Tibial artery (tissue), 4 donors: ENCODE data around the gene CSMD2.

Experiments
- DNase-seq, 2 donors: peaks; one replicate each; pipeline ENCODE4 v3.0.0-alpha.2; 2019
- H3K27ac ChIP-seq, 2 donors: fragments of 200-600 bp; sonication (generic) in 1 of 2; 1 replicate in 1 of 2; 2 replicates in 1 of 2; pipeline ENCODE4 v1.5.1; 2018 to 2019; ENCODE audit warnings: mild to moderate bottlenecking in 1 of 2
- H3K27me3 ChIP-seq, 2 donors: fragments of 200-600 bp; sonication (generic) in 1 of 2; one replicate each; pipeline versions ENCODE4 v1.5.1 to v1.6.0; 2016 to 2019
- H3K36me3 ChIP-seq, 3 donors: fragments of 200-600 bp; sonication (generic) in 2 of 3; one replicate each; pipeline ENCODE4 v1.5.1; 2016 to 2019; ENCODE audit warnings: mild to moderate bottlenecking in 2 of 3
- H3K4me1 ChIP-seq, 4 donors: fragments of 200-600 bp; sonication (generic) in 2 of 4; 1 replicate in 3 of 4; 2 replicates in 1 of 4; pipeline ENCODE4 v1.5.1; 2016 to 2019
- H3K4me3 ChIP-seq, 2 donors: fragments of 200-600 bp; sonication (generic) in 1 of 2; 1 replicate in 1 of 2; 2 replicates in 1 of 2; pipeline ENCODE4 v1.5.1; 2018 to 2019; ENCODE audit warnings: mild to moderate bottlenecking in 2 of 2
- H3K9me3 ChIP-seq, 3 donors: fragments of 200-600 bp; sonication (generic) in 1 of 3; one replicate each; pipeline ENCODE4 v1.5.1; 2016 to 2019
- intact Hi-C: fragments of 100-400 bp; cut with DNase I; formaldehyde crosslinking; loops from one replicate; pipeline ENCODE4 v1.15.0; 2023; ENCODE audit warnings: low total_unique reads
- TF ChIP-seq, protein P1 (sequence below), 2 experiments: fragments of 200-600 bp in 1 of 2; fragments of 450-650 bp in 1 of 2; IDR thresholded peaks; one replicate each; pipeline ENCODE4 v1.5.1; 2017 to 2019; ENCODE audit warnings: antibody characterized with exemption in 2 of 2, mild to moderate bottlenecking in 1 of 2, moderate library complexity in 1 of 2

CSMD2 gene

DNA sequence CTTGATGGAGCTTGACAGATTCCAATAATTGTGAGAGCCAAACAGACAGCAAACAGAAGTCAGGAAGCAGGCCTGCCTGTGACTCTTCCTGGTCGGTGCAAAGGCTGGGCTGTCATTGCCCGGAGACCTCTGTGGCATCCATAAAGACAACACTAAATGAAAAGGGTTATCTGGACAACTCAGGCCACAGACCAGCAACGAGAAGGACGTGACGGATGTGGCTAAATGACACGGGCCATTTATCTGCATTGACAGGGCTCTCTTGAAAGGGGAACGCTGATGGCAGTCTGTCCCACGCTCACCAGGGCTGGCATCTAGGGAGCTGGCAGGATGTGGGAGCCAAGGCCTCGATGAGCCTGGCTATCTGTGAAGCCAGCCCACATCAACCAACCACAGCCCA lies 266.1 kb downstream of the CSMD2 start:
- H3K36me3 ChIP-seq, result no peaks in the 10 kb centered on the region
- no peak overlapping the region for H3K27ac ChIP-seq
- peaks cover 0 to 29% (median 19%) of the 10 kb centered on the region in 4 donors for H3K4me1 ChIP-seq
- no peak overlapping the region for H3K4me3 ChIP-seq
- intact Hi-C loops, result no loop called here
- H3K9me3 ChIP-seq, result no peaks in the 10 kb centered on the region
- no peaks in the 10 kb centered on the region for H3K27me3 ChIP-seq
- no peak for DNase-seq
- TF ChIP-seq, protein P1, sequence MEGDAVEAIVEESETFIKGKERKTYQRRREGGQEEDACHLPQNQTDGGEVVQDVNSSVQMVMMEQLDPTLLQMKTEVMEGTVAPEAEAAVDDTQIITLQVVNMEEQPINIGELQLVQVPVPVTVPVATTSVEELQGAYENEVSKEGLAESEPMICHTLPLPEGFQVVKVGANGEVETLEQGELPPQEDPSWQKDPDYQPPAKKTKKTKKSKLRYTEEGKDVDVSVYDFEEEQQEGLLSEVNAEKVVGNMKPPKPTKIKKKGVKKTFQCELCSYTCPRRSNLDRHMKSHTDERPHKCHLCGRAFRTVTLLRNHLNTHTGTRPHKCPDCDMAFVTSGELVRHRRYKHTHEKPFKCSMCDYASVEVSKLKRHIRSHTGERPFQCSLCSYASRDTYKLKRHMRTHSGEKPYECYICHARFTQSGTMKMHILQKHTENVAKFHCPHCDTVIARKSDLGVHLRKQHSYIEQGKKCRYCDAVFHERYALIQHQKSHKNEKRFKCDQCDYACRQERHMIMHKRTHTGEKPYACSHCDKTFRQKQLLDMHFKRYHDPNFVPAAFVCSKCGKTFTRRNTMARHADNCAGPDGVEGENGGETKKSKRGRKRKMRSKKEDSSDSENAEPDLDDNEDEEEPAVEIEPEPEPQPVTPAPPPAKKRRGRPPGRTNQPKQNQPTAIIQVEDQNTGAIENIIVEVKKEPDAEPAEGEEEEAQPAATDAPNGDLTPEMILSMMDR (IDR thresholded peaks at IDR 0.05), result no peak

DNA sequence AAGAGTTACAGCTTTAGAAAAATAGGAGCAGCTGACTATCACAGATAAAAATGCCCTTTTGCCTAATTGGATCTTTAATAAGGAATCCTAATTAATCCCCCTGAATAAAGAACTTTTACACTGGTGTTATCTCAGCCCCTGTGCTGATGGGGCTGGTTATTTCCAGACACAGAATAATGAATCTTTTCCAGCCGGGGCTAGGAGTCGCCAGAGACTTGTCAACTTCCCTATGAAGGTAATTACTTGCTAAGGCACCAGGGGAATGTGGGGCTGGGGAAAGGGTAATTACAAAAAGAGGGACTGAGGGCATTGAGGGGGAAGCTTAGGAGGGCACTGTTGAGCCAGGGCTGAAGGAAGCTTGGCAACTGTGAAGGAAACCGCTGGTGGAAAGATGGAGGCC lies 266.6 kb downstream of the CSMD2 start:
- intact Hi-C loops, result no loop called here
- Histone ChIP-seq H3K27ac (no peak overlapping the region), H3K27me3 (no peaks in the 10 kb centered on the region), H3K4me1 (peaks cover 0 to 33% (median 22%) of the 10 kb centered on the region in 4 donors), H3K4me3 (no peak overlapping the region), H3K36me3 (no peaks in the 10 kb centered on the region), H3K9me3 (no peaks in the 10 kb centered on the region)
- TF ChIP-seq, protein P1 (IDR thresholded peaks at IDR 0.05), result no peak
- DNase-seq, result no peak

DNA sequence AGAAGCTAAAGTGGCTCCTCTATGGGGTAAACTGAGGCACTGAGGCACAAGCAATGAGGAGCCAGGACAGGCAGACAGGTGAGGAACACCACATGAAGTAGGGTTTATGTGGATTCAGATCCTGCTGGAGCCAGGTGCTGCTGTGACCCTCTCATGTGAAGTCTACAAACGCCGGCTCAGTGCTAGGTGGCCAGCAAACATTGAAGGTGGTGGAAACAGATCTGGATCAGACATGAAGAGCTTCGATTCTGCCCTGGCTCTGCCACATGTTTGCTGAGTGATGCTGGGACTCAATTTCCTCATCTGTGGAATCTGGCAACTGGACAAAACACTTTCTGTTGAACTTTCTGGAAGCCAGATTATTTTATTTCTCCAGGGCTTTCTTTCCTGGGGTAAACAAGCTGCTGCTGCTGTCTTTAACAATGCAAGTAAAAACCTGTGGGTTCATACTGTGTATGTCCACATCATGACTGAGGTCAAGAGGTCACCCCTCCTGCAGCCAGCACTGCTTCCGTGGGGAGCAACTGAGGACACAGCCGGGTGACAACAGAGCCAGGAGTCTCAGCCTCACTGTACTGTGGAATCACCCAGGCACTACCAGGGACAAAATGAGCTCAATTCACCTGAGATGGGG lies 267.8 kb downstream of the CSMD2 start:
- TF ChIP-seq, protein P1 (IDR thresholded peaks at IDR 0.05), result no peak
- no peaks in the 10 kb centered on the region for H3K36me3 ChIP-seq
- intact Hi-C loops, result no loop called here
- H3K4me3 ChIP-seq, result no peak overlapping the region
- H3K9me3 ChIP-seq, result no peaks in the 10 kb centered on the region
- no peak overlapping the region for H3K27ac ChIP-seq
- DNase-seq, result peak in 1 of 2 donors; percentile 31
- H3K27me3 ChIP-seq, result no peaks in the 10 kb centered on the region
- H3K4me1 ChIP-seq, result peaks cover 0 to 32% (median 20%) of the 10 kb centered on the region in 4 donors

DNA sequence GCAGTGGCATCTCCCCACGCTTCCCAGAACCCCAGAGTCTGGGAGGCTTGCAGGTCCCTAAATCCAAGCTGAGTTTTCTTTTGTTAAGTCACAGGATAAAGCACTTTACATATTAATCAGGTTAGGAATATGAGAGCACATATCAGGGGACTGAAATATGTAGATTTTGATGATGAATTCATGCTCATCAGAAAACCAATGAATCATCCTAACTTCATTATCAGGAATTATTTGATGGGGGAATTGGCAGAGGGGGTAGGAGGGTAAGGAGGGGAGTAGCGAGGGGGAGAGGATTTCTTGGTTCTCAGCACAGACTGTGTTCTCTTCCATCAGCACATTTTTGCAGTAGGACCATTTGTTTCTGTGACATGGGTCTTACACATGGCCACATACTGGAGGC lies 269.1 kb downstream of the CSMD2 start:
- Histone ChIP-seq H3K4me3 (no peak overlapping the region), H3K27ac (no peak overlapping the region), H3K27me3 (no peaks in the 10 kb centered on the region), H3K36me3 (no peaks in the 10 kb centered on the region), H3K4me1 (peaks cover 0 to 32% (median 19%) of the 10 kb centered on the region in 4 donors), H3K9me3 (no peaks in the 10 kb centered on the region)
- no peak for DNase-seq
- intact Hi-C loops, result no loop called here
- TF ChIP-seq, protein P1 (IDR thresholded peaks at IDR 0.05), result no peak

DNA sequence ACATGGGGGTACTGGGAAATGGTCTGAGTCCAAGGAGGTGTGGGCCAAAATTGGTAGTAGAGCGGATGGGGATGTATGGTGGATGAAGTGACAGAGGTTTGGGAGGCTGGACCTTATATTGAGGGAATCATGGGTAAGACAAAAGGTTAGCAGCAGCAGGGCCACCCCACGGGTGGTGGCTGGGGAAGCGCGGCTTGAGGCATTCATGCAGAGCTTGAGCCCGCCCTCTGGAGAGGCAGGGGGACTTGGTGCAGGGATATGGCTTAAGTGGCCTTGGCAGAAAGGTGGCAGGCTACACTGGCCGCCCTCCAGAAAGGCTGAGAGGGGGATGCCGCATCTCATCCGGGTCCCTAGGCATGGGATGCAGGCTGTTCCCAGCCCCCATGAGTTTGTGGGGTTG lies 269.6 kb downstream of the CSMD2 start:
- no peak for DNase-seq
- no peaks in the 10 kb centered on the region for H3K27me3 ChIP-seq
- intact Hi-C loops, result no loop called here
- TF ChIP-seq, protein P1 (IDR thresholded peaks at IDR 0.05), result no peak
- H3K27ac ChIP-seq, result no peak overlapping the region
- no peaks in the 10 kb centered on the region for H3K9me3 ChIP-seq
- no peaks in the 10 kb centered on the region for H3K36me3 ChIP-seq
- H3K4me3 ChIP-seq, result no peak overlapping the region
- H3K4me1 ChIP-seq, result peaks cover 0 to 32% (median 19%) of the 10 kb centered on the region in 4 donors
